ENCODE data around the gene ST8SIA1. TPM values are rescaled to one million over a fixed set of nuclear protein-coding genes. Genes with fewer than 3 reads are reported as not detected.

Gene ST8SIA1
- total RNA-seq, 2 donors from 2014 or later = 1.2 to 2.7 TPM

- H3K27me3 ChIP-seq = no peaks in the 10 kb centered on the region
- no peaks in the 10 kb centered on the region for H3K36me3 ChIP-seq
- intact Hi-C loops (cut with DNase I) = no loop called here
- TF ChIP-seq CTCF (IDR thresholded peaks at IDR 0.05) = no peak
- H3K4me1 ChIP-seq = no peaks in the 10 kb centered on the region
- no peak overlapping the region for H3K4me3 ChIP-seq
- DNase-seq = no peak
- no peak overlapping the region for H3K27ac ChIP-seq
- no peaks in the 10 kb centered on the region for H3K9me3 ChIP-seq
- no peak overlapping the region for H3K9ac ChIP-seq (ENCODE audit: low read depth in 2 of 2, low read length in 2 of 2)
Measured at GRCh38 chr12:22299294-22299912, 35.1 kb downstream of the ST8SIA1 start.

GRCh38 chr12:22289250-22289649 is 45.3 kb downstream of the ST8SIA1 start:
- no peak for TF ChIP-seq CTCF (IDR thresholded peaks at IDR 0.05)

GRCh38 chr12:22287776-22288621 is 46.5 kb downstream of the ST8SIA1 start:
- Histone ChIP-seq H3K4me3 (no peak overlapping the region), H3K27ac (no peak overlapping the region), H3K9me3 (no peaks in the 10 kb centered on the region), H3K27me3 (no peaks in the 10 kb centered on the region), H3K9ac (ENCODE audit: low read depth in 2 of 2, low read length in 2 of 2) (no peak overlapping the region), H3K4me1 (no peaks in the 10 kb centered on the region), H3K36me3 (no peaks in the 10 kb centered on the region)
- DNase-seq = no peak
- no peak for TF ChIP-seq CTCF (IDR thresholded peaks at IDR 0.05)
- intact Hi-C loops (cut with DNase I) = no loop called here

More at GRCh38 chr12:22289250-22289649, 45.3 kb downstream of the ST8SIA1 start:
- H3K9ac ChIP-seq (ENCODE audit: low read depth in 2 of 2, low read length in 2 of 2) = no peak overlapping the region
- H3K27ac ChIP-seq = no peak overlapping the region
- no peaks in the 10 kb centered on the region for H3K27me3 ChIP-seq
- no peaks in the 10 kb centered on the region for H3K36me3 ChIP-seq
- intact Hi-C loops (cut with DNase I) = no loop called here
- H3K9me3 ChIP-seq = no peaks in the 10 kb centered on the region
- H3K4me1 ChIP-seq = no peaks in the 10 kb centered on the region
- no peak for DNase-seq
- no peak overlapping the region for H3K4me3 ChIP-seq

- H3K4me1 ChIP-seq = no peaks in the 10 kb centered on the region
- DNase-seq = no peak
- no peaks in the 10 kb centered on the region for H3K9me3 ChIP-seq
- H3K4me3 ChIP-seq = no peak overlapping the region
- no peak for TF ChIP-seq CTCF (IDR thresholded peaks at IDR 0.05)
- H3K27ac ChIP-seq = no peak overlapping the region
- H3K9ac ChIP-seq (ENCODE audit: low read depth in 2 of 2, low read length in 2 of 2) = no peak overlapping the region
- intact Hi-C loops (cut with DNase I) = no loop called here
- H3K27me3 ChIP-seq = no peaks in the 10 kb centered on the region
- no peaks in the 10 kb centered on the region for H3K36me3 ChIP-seq
Measured at GRCh38 chr12:22287101-22287500, 47.4 kb downstream of the ST8SIA1 start.

- Histone ChIP-seq H3K27me3 (no peaks in the 10 kb centered on the region), H3K9ac (ENCODE audit: low read depth in 2 of 2, low read length in 2 of 2) (no peak overlapping the region), H3K4me3 (no peak overlapping the region), H3K9me3 (no peaks in the 10 kb centered on the region), H3K4me1 (no peaks in the 10 kb centered on the region), H3K27ac (no peak overlapping the region), H3K36me3 (no peaks in the 10 kb centered on the region)
- TF ChIP-seq CTCF (IDR thresholded peaks at IDR 0.05) = no peak
- intact Hi-C loops (cut with DNase I) = no loop called here
- no peak for DNase-seq
Measured at GRCh38 chr12:22286569-22286968, 47.9 kb downstream of the ST8SIA1 start.
